ENCODE results near the gene BEX4.

BEX4 gene

GRCh38 chrX:103236296-103236695 lies 21.4 kb downstream of the BEX4 start:
- DNase-seq (ENCODE audit: low read depth, low spot score), result no peak

DNA sequence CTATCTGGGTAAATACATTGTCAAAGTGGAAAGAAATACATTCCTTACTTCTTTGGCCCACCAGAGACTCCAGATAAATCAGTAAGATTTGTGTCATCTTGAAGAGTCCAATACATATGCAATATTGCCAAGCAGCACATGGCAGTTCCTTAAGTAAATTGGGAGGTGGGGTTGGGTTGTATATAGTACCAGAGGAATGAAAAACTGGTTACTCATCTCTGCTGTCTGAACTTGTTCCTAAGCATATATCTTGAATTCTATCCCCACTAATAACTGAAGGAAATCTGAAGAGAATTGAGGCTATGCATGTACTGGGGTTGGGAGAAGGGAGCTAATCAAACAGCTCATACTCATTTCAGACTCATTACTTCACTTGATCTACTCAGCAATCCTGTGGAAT lies 25.2 kb downstream of the BEX4 start:
- DNase-seq (ENCODE audit: low read depth, low spot score), result no peak

DNA sequence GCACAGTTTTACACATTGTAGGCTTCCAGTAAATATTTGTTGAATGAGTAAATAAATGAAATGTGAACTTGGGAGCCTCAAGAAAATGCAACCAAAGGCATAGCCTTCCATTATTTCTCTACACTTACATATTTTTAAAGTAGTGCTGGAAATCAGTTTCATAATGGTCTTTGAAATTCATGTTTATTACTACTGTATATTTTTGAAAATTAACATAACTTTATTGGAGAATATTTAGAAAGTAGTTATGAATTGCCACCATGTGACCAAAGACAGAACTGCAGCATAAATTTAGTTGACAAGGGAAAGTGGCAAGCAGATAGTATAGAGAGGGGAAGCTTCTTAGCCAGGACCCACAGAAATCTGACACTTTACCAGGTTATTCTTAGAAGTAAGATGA lies 33.6 kb downstream of the BEX4 start:
- no peak for DNase-seq (ENCODE audit: low read depth, low spot score)

GRCh38 chrX:103249805-103250204 lies 34.9 kb downstream of the BEX4 start:
- no peak for DNase-seq (ENCODE audit: low read depth, low spot score)

GRCh38 chrX:103250977-103251376 lies 36.1 kb downstream of the BEX4 start:
- no peak for DNase-seq (ENCODE audit: low read depth, low spot score)

GRCh38 chrX:103253608-103254007 lies 38.7 kb downstream of the BEX4 start:
- DNase-seq (ENCODE audit: low read depth, low spot score), result no peak

- DNase-seq (ENCODE audit: low read depth, low spot score), result peak; percentile 74
Measured at GRCh38 chrX:103254171-103254824, 39.4 kb downstream of the BEX4 start.

DNA sequence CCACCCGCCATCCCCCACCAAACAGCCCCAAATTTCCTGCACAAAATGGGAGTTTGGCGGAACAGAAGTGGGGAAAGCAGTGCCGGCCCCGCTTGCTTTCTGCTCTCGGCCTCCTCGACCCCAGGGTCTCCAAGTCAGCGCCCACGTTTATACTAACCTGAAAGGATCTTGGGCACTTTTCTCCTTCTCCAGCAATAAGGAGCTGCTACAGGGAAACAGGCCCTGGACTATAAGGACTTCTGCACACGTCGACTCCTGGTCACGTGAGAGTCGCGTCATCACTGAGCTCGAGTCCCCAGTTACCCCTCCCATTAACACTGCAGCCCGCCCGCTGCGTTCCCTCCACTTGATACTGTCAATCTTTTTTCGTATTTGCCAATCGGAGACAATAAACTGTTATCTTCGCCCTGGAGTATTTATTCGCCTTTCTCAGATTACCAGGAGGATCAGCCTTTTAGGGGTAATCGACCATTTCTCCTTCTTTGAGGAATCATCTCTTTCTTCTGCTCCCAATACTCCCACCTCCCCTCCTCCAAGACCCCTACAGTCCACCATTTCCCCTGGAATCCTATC lies 40.1 kb downstream of the BEX4 start, which contains the start of gene TCEAL8:
Gene TCEAL8, minus strand, starts transcription at position 235 of the 573 bp plus-strand sequence. CDS start 1,176 bp downstream, outside the sequence.
- DNase-seq (ENCODE audit: low read depth, low spot score), result peak; percentile 64

DNA sequence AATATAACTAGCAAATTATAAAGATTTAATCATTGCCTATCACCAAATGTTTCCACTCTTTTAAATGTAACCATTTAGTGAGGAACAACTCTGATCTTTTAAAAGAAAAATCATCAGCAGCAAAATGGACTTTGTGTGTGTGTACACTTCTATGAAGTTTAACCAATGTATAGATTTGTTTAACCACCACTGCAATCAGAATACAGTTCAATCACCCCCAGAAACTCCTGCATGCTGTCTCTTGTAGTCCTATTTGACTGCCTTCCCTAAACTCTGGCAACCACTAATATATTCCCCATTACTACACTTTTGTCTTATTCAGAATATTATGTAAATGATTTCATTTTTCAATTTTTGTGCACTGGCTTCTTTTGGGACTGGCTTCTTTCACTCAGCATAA lies 41.7 kb downstream of the BEX4 start:
- no peak for DNase-seq (ENCODE audit: low read depth, low spot score)

DNA sequence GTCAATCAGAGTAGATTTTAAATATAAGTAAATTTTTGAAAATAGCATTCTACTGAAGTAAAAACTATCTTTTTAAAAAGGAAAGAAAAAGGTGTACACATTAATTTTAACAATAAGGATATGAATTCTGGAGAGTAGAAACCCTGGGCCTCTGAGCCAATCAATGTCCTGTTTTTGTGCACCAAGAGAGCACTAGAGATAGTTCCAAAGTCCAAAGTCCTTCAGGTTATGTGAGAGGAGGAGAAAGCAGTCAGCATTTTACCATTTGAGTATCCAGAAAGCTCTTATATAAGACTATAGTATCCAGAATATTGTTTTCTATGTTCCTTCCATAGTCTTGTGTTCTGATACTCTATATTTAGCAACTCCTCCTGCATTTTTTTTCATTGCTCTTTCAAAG lies 43.4 kb downstream of the BEX4 start:
- DNase-seq (ENCODE audit: low read depth, low spot score), result no peak
